Suppressor macrophage treated with lipopolysaccharide for 1 hour (primary cell): ENCODE measurements around the gene MXRA8.
A peak's percentile ranks its signal among the peaks of the same experiment; 100 is the strongest.
"Not testable (repeated sequence)": the region's sequence is repeated elsewhere in the genome, so short reads cannot be mapped to it uniquely, and the experiment has no call there.

Experiments
- DNase-seq, 3 donors: peaks; one replicate each; pipeline ENCODE4 v3.0.0-alpha.2; 2020 to 2022

The MXRA8 gene

GRCh38 chr1:1318777-1319645, 39.3 kb downstream of the MXRA8 start:
- no peak for DNase-seq

GRCh38 chr1:1318131-1318652, 40.2 kb downstream of the MXRA8 start:
- no peak for DNase-seq

GRCh38 chr1:1317420-1317819, 40.9 kb downstream of the MXRA8 start:
- DNase-seq = no peak

- DNase-seq = not testable (repeated sequence)
These were observed 42.2 kb downstream of the MXRA8 start for GRCh38 chr1:1316199-1316598.

- DNase-seq = no peak
These were observed 42.9 kb downstream of the MXRA8 start for GRCh38 chr1:1315435-1315954.

GRCh38 chr1:1314678-1315335, 43.5 kb downstream of the MXRA8 start:
- DNase-seq = no peak

- no peak for DNase-seq
These were observed 44.1 kb downstream of the MXRA8 start for GRCh38 chr1:1314237-1314586.

GRCh38 chr1:1313500-1314236, 44.7 kb downstream of the MXRA8 start:
- no peak for DNase-seq

GRCh38 chr1:1312450-1313314, 45.7 kb downstream of the MXRA8 start:
- DNase-seq = no peak

- no peak for DNase-seq
These were observed 46.9 kb downstream of the MXRA8 start for GRCh38 chr1:1311107-1312104.

- DNase-seq = no peak
These were observed 47.8 kb downstream of the MXRA8 start for GRCh38 chr1:1310476-1311053.

GRCh38 chr1:1310109-1310385, 48.3 kb downstream of the MXRA8 start:
- DNase-seq = no peak

GRCh38 chr1:1309251-1310108, 48.9 kb downstream of the MXRA8 start:
- peak in 2 of 3 donors; percentile 28 to 38 for DNase-seq

GRCh38 chr1:1308756-1309250, 49.6 kb downstream of the MXRA8 start:
- DNase-seq = peak in 1 of 3 donors; percentile 38

- DNase-seq = peak; percentile 93 to 98 (median 97)
These were observed 50.2 kb downstream of the MXRA8 start, which contains the start of the genes ACAP3 and PUSL1 for GRCh38 chr1:1307923-1308755. Gene ACAP3, minus strand, starts transcription at chr1:1307930. Its CDS starts 115 bp downstream, at chr1:1307815. Gene PUSL1, plus strand, starts transcription at chr1:1308597. Its CDS starts 47 bp downstream, at chr1:1308644.

GRCh38 chr1:1307261-1307922, 51.0 kb downstream of the MXRA8 start:
- DNase-seq = peak; percentile 27 to 74 (median 44)

- DNase-seq = no peak
These were observed 51.6 kb downstream of the MXRA8 start for GRCh38 chr1:1306661-1307260.
